Measurements from ENCODE around the gene PIGT.

Gene PIGT

DNA sequence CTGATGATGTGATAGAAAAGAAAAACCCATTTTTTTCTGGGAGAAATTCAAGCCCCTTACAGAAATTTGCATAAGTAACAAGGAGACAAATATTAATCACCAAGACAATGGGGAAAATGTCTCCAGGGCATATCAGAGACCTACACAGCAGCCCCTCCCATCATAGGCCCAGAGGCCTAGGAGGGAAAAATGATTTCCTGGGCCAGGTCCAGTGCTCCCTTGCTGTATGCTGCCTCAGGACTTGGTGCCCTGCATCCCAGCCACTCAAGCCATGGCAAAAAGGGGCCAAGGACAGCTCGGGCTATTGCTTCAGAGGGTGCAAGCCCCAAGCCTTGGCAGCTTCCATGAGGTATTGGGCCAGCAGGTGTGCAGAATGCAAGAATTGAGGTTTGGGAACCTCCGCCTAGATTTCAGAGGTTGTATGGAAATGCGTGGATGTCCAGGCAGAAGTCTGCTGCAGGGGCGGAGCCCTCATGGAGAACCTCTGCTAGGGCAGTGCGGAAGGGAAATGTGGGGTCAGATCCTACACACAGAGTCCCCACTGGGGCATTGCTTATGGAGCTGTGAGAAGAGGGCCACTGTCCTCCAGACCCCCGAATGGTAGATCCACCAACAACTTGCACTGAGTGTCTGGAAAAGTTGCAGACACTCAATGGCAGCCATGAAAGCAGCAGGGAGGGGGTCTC, 15.5 kb upstream of the PIGT start:
- no peak for DNase-seq (ENCODE audit: low read depth in 3 of 3)

DNA sequence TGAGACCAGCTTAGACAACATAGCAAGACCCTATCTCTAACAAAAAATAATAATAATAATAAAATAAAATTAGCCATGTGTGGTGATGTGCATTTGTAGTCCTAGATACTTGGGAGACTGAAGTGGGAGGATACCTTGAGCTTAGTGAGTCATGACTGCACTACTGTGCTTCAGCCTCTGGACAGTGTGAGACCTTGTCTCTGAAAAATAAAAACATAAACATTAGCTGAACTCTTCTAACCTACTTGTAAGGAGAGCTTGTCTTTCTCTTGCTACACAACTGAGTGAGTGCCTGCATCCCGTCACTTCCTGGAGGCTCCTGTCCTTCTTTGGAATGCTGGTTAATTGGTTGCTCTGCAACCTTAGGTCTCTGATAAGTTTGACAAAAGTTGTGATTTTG, 13.0 kb upstream of the PIGT start:
- DNase-seq (ENCODE audit: low read depth in 3 of 3): no peak

DNA sequence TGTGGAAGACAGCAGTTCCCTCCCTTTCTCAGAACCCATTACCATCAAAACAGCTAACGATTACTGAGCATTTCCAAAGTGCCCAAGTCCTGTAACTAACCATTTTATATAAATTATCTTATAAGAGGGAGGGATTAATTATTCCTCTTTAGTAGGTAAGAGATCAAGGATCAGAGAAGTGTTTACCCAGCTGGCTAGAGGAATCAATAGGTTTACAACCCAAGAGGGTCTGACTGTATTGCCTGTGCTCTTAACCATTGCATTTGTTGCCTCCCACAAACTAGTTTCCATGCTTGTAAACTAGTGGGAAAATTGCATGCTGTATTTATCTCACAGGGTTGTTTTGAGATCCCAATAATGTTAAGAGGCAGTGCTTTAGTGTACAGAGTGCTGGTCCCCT, 11.5 kb upstream of the PIGT start:
- no peak for DNase-seq (ENCODE audit: low read depth in 3 of 3)

DNA sequence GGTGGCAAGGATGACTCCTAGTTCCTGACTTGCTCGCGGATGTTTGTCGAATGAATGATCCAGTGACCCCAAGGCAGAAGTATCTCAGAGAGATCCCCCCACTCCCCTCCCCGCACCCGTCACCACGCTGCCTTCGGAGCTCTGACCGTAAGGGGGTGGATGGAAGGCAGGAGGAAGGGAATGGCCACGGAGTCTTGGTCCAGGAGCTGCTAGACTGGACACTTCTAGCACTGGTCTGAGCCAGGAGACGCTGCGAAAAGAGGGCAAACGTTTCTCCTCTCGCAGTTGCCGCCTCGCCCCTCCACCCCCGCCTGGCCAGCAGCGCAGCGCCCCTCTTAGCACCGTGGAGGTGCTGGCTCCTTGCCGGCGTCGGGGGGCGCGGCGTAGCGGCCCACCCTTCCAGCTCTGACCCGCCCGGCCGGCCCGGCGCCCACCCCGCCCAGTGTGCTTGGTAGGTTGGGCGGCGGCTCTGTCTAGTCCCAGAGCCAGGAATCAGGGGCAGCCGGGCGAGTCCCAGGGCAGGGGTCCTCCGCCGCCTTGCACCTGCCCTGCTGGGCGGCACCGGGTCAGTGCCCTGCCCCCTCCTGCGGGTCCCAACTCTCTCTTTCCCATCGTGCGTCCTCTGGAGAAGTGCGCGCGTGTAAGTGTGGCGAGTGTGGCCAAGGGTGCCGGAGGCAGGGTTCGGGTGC, 10.2 kb upstream of the PIGT start:
- no peak for DNase-seq (ENCODE audit: low read depth in 3 of 3)

DNA sequence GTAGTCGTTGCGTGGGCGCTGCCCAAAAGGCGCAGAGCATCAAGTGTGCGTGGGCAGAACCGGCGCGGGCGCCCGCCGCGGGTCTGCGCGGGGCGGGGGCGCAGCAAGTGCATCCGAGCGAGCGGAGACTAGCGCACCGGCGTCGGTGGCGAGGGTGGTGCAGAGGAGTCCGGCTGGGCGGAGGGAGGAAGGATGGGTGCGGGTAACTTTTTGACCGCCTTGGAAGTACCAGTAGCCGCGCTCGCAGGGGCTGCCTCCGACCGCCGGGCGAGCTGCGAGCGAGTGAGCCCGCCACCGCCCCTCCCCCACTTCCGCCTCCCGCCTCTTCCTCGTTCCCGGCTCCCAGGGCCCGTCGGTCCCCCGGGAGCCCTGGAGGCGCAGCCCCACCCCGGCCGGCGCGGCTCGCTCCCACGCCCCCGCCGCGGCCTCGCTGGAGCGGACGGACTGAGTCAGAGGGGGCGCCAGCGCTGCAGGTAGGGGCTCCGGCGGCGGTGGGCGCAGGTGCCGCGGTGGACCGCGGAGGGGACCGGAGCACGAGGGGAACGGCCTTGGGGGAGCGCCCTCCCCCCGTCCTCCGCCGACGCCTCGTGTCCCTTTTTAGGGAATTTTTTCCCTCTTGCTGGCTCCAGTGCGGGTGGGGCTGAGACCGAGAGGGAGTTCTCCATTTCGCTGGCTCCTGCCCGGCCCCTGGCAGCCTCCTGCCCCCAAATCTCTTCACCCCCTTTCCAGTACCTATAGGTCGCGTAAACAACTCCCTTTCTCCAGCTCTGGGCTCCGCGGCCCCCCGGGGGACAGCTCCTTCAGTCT, 9.5 kb upstream of the PIGT start:
- DNase-seq (ENCODE audit: low read depth in 3 of 3): peak in 1 of 3 experiments; percentile 60

DNA sequence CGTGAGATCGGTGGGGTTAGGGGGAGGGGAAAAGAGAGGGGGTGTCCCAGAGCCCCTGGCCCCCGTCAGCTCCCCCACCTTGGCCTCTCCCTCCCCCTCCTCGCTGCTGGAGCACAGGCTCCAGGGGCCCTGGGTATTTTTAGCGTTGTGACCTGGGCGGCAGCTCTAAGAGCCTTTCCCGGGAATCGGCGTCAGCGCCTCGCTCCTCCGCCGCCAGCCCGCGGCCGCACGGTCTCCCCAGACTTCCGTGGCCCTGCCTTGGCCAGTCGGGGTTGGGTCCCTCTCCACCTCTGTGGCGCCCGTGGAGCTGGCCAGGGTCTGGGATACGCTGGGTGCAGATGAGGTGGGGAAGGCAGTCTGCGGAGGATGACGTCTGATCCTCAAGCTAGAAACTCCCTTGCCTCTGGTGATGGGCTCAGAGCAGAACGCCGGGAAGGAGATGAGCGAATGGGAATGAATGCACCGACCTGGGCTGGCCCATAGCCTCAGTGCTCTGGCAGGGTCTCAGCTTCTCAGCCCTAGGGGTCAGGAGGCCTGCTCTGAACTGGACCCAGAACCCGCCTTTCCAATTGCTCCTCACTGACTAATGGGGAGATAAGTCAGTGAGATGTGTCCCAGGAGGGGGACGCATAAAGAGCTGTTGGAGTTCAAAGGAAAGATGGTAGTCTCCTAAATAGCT, 8.7 kb upstream of the PIGT start:
- no peak for DNase-seq (ENCODE audit: low read depth in 3 of 3)

DNA sequence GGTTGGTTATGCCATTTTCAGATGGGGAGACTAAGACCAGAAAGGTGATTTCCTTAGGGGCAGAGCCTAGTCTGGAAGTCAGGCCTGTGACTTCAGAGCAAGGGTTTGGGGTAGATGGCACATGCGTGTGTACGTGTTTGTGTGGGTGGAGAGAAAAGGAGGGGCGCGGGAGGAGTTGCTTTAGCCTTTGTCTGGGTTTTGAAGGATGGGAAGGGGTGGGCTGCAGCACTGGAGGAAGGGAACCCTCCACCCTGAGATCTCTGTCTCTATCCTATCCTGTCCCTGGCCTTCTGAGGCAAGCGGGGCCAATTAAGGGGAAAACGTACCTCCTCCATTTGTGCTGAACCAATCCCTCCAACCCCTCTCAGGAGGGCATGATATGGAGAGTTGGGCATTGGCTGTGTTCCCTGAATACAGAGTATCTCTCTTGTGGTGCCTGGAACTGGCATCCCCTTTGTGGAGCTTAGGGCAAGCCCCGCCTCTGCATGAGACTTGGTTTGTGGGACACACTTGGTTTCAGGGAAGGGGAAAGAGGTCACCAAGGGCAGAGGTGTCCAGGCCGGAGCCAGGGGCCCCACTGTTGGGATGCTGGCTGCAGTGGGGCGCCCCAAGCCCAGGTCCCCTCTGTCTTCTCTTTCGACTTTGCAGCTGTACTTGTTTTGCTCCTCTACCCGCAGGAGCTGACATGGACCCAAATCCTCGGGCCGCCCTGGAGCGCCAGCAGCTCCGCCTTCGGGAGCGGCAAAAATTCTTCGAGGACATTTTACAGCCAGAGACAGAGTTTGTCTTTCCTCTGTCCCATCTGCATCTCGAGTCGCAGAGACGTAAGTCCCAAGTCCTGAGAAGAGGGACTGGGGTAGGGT, 7.9 kb upstream of the PIGT start, which contains the start of gene DBNDD2:
TSS of gene DBNDD2 (plus strand) at position 507 of the 863 bp plus-strand sequence. CDS start at position 686, 179 bp downstream.
- DNase-seq (ENCODE audit: low read depth in 3 of 3): no peak

DNA sequence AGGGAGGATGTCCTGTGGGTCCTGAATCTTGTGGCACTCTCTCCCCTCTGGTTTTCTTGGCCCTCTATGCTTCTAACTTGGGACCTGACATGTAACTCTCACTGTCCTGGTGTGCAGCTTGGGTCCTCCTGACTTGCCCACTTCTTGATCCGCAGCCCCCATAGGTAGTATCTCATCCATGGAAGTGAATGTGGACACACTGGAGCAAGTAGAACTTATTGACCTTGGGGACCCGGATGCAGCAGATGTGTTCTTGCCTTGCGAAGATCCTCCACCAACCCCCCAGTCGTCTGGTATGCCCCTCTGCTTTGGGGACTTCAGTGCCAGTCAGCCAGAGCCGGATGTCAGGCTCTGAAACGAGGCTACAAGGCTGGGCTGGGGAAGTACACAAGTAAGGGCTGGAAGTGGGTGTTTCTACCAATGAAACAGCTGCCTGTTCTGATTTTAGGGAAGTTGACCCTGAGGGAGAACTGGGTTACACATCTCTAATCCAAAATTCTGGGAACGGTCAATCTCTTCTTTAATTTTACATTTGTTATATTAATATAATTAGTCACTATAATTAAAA, 7.2 kb upstream of the PIGT start:
- no peak for DNase-seq (ENCODE audit: low read depth in 3 of 3)

DNA sequence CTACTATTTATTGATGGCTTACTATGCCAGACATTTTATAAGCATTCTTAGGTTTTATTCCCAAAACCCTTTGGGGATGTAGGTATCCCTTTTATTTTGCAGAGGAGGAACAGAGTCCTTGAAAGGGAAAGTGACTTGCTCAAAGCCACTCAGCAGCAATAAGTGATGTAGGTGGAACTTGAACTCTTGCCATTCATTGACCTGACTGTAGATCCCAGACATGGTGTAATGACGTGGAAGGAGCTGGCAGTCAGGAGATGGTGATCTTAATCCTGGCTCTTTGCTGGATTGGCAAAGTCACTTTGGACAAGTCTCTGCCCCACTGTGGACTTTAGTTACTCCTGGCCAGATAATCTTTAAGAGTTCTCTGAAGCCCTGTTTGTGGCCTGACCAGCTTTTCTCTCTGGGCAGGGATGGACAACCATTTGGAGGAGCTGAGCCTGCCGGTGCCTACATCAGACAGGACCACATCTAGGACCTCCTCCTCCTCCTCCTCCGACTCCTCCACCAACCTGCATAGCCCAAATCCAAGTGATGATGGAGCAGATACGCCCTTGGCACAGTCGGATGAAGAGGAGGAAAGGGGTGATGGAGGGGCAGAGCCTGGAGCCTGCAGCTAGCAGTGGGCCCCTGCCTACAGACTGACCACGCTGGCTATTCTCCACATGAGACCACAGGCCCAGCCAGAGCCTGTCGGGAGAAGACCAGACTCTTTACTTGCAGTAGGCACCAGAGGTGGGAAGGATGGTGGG, 6.2 kb upstream of the PIGT start:
- DNase-seq (ENCODE audit: low read depth in 3 of 3): no peak

DNA sequence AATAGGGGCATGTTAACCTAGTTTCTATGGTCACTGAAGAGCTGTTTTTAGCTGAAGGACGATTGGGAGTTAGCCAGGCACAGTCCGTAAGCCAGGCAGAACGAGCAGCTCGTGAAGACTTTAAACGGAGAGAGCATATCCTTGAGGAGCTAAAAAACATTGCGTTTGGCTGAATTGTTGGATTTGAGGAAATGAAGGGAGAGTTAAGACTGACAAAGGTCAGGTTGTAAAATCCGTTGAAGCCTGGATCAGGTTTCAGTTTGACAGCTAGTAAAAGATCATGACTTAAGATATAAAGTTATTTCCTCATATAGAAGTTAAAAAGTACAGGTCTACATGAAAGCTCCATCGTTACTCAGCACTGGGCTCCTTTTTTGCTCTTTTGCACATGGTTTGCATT, 5.1 kb upstream of the PIGT start:
- no peak for DNase-seq (ENCODE audit: low read depth in 3 of 3)

DNA sequence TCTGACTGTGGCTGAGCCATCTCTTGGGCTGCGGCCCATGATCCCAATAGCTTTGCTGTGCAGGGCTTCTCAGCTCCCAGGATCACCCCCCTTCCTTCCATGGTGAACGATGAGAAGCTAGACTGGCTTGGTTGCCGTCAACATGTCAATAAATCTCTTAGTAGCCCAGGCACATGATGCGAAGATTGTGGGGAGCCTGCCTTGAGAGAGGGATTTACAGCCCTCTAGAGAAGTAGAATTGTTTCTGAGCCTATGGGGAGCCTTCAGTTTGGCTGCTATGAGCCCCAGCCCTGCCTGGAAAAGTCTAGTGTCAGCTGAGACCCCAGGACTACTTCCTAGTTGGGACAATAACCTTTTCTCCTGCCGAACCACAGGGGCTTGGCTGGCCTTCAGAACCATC, 3.3 kb upstream of the PIGT start:
- DNase-seq (ENCODE audit: low read depth in 3 of 3): no peak

DNA sequence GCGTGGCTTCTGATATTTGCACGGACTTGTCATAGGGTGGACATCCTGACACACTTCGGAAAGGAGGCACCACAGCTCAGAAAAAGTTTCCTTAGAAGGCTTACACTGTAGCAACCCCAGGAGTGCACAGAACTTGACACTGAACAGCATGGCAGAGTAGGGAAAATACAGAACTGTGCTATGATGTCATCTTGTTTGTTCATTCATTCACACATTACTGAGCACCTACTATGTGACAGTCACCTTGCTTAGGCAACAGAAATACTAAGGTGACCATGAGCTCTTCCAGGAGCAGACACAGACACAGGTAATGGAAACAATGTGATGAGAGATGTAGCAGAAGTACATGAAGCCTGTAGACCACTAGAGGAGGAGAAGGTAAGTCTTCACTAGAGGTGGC, 2.5 kb upstream of the PIGT start:
- DNase-seq (ENCODE audit: low read depth in 3 of 3): no peak

DNA sequence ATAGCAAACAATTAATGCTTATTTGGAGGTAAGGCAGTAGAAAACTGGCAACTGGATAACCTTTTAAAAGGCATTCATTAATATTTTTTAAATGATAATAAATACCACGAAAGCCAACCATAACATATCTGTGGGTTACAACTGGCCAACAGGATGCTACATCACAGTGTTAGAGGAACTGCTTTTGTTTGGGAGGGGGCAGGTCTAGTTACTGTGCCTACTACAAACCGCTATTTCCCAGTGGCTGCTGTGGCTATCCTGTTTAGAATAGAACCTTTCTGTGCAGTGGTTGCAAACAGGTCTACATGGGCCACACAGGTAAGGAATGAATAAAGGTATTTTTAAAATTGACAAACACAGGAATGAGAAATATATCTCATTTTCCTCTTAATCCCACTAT, 976 bp downstream of the PIGT start:
- no peak for DNase-seq (ENCODE audit: low read depth in 3 of 3)

DNA sequence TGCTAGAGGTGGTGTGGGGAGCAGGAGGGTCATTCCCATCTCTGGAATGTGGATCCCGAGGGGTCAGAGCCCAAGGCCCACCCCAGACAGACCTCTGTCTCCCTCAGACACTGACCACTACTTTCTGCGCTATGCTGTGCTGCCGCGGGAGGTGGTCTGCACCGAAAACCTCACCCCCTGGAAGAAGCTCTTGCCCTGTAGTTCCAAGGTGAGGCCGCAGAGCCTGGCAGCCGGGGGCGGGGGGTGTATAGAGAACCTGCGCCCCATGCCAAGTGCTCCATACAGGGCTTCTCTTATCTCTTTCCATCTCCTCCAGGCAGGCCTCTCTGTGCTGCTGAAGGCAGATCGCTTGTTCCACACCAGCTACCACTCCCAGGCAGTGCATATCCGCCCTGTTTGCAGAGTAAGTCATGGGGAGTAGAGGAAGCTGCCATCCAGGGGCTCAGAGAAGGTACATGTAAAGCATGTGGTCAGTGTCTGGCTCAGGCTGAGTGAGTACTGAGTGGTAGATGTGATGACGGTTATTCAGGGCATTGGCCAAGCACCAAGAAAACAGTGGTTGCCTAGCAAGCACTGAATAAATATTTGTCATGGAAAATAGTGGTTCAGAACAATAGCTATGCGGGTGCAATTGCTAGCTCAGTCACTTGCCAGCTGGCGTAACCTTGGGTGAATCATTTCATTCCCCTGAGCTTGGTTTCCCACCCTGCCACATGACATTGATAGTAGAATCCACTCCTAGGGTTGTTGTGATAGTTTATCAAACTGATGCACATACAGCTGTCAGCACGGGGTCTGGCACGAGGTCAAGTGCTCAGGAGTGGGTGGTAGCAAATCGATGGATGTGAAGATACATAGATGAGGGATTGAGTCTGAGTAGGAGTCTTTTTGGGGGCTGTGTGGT, 3.5 kb downstream of the PIGT start:
- no peak for DNase-seq (ENCODE audit: low read depth in 3 of 3)

DNA sequence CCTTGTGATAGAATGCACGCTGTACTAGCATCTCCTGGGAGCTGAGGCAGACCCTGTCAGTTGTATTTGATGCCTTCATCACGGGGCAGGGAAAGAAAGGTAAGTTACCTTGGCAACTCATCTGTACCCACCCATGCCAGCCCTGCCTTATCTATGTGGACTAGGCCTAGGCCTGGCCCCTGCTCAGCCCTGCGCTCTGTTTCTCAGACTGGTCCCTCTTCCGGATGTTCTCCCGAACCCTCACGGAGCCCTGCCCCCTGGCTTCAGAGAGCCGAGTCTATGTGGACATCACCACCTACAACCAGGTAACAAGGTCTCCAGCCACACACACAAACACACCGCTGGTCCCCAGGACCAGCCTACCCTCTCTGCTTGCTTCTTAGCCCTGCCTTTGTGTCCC, 4.2 kb downstream of the PIGT start:
- no peak for DNase-seq (ENCODE audit: low read depth in 3 of 3)

DNA sequence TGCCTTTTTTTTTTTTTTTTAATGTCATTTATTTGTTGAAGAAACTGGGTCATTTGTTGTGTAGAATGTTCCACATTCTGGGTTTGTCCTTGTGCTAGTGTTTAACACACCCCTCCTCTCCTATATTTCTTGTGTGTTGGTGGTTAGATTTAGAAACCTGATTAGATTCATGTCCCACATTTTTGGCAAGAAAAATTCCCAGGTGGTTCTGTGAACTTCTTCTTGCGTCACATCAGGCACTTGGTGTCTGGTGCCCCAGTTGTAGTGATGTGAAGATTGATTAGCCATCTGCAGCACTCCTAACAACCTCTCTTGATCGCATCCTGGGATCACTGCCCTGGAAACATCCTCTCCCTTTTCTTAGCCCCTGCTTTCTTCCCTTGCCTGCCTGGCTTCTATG, 7.8 kb downstream of the PIGT start:
- no peak for DNase-seq (ENCODE audit: low read depth in 3 of 3)

DNA sequence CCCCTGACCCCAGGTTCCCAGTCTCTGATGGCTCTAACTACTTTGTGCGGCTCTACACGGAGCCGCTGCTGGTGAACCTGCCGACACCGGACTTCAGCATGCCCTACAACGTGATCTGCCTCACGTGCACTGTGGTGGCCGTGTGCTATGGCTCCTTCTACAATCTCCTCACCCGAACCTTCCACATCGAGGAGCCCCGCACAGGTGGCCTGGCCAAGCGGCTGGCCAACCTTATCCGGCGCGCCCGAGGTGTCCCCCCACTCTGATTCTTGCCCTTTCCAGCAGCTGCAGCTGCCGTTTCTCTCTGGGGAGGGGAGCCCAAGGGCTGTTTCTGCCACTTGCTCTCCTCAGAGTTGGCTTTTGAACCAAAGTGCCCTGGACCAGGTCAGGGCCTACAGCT, 9.6 kb downstream of the PIGT start:
- no peak for DNase-seq (ENCODE audit: low read depth in 3 of 3)

DNA sequence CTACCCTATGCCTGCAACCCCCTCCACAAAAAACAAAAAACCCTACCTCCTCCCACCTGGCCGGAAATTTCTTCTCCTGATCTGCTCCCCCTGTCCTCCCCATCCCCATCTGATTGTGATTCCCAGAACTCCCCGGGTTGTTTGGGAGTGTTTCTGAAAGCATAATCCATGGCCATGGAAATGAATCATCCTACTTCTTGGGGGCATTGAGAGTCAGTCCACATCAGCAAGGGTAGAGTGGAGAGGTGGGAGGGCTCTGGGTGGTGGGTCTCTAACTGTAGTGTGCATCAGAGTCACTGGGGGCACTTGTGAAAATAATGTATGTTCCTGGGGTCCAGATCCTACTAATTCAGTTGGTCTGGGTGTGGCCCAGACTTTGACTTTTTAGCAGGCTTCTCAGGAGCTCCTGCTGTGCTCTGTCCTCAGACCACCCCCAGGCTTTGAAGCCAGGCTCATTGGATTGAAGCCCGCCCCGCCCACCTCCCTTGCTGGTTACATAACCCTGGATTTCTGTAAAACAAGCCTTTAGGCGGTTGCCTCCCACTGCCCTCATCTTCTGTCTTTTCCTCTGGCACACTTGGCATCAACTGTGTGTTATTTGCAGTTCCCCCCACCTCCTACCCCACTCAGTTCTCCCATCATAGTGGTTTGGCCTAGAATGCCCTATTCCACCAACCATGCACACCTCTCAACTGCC, 10.5 kb downstream of the PIGT start:
- no peak for DNase-seq (ENCODE audit: low read depth in 3 of 3)

Measured in stimulated activated CD4-positive, alpha-beta T cell treated with anti-CD3 and anti-CD28 coated beads, TNF-alpha, amount 100 ng/mL, for 24 hours (primary cell).